ENCODE results near the gene MYO1H. TPM values are rescaled to one million over a fixed set of nuclear protein-coding genes. Genes with fewer than 3 reads are reported as not detected.

Gene MYO1H, protein sequence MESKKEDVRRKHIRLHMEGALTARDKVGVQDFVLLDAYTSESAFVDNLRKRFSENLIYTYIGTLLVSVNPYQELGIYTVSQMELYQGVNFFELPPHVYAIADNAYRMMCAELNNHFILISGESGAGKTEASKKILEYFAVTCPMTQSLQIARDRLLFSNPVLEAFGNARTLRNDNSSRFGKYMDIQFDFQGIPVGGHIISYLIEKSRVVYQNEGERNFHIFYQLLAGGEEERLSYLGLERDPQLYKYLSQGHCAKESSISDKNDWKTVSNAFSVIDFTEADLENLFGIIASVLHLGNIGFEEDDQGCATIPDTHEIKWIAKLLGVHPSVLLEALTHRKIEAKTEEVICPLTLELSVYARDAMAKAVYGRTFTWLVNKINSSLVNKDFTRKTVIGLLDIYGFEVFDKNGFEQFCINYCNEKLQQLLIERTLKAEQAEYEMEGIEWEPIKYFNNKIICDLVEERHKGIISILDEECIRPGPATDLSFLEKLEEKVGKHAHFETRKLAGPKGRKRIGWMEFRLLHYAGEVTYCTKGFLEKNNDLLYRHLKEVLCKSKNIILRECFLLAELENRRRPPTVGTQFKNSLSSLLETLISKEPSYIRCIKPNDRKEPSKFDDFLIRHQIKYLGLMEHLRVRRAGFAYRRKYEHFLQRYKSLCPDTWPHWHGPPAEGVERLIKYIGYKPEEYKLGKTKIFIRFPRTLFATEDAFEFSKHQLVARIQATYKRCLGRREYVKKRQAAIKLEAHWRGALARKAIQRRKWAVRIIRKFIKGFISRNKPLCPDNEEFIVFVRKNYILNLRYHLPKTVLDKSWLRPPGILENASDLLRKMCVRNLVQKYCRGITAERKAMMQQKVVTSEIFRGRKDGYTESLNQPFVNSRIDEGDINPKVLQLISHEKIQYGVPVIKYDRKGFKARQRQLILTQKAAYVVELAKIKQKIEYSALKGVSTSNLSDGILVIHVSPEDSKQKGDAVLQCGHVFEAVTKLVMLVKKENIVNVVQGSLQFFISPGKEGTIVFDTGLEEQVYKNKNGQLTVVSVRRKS
- not detected in 2 replicates for total RNA-seq (2016; rRNA removed; fragmentation: Illumina TruSeq; extraction: Trizol)
- total RNA-seq (2016; cell fraction: cytosol; rRNA removed; fragmentation: Illumina TruSeq; extraction: Trizol; ENCODE audit: low read depth) = not detected in 2 replicates
- not detected in 2 replicates for total RNA-seq (2016; cell fraction: insoluble cytoplasmic fraction; rRNA removed; fragmentation: Illumina TruSeq; extraction: Trizol)
- total RNA-seq (2016; cell fraction: membrane; rRNA removed; fragmentation: Illumina TruSeq; extraction: Trizol) = not detected in 2 replicates
- total RNA-seq (2016; cell fraction: nucleus; rRNA removed; fragmentation: Illumina TruSeq; extraction: Trizol) = not detected in 2 replicates
- polyA plus RNA-seq (2011; rRNA removed) = not detected in 2 replicates
- polyA plus RNA-seq (2011; cell fraction: cytosol; rRNA removed) = not detected in 2 replicates
- not detected in 2 replicates for polyA plus RNA-seq (2011; cell fraction: nucleus; rRNA removed)
- not detected in 2 replicates for polyA plus RNA-seq (2012)
- not detected in 2 replicates for polyA plus RNA-seq (2016; cell fraction: cytosol; fragmentation: Illumina TruSeq; extraction: Trizol; ENCODE audit: low read depth)
- not detected in 2 replicates for polyA plus RNA-seq (2016; cell fraction: insoluble cytoplasmic fraction; fragmentation: Illumina TruSeq; extraction: Trizol; ENCODE audit: low read depth)
- polyA plus RNA-seq (2016; cell fraction: membrane; fragmentation: Illumina TruSeq; extraction: Trizol; ENCODE audit: low read depth) = not detected in 2 replicates
- polyA plus RNA-seq (2016; cell fraction: nucleus; fragmentation: Illumina TruSeq; extraction: Trizol; ENCODE audit: insufficient read depth, low read depth) = not detected in 2 replicates
- polyA minus RNA-seq (2011; rRNA and poly(A)+ RNA removed; ENCODE audit: low replicate concordance) = not detected in 2 replicates
- not detected in 2 replicates for polyA minus RNA-seq (2011; cell fraction: cytosol; rRNA and poly(A)+ RNA removed)
- not detected in 2 replicates for polyA minus RNA-seq (2011; cell fraction: nucleus; rRNA and poly(A)+ RNA removed)
- not detected for Bru-seq, nascent RNA
- BruChase-seq, experiment 1, labeled RNA remaining after a 6-hour chase = not detected
- BruChase-seq, experiment 2, labeled RNA remaining after a 2-hour chase = not detected
- long read RNA-seq, experiment 1 = 0 reads
- long read RNA-seq, experiment 2 = 0 reads

DNA sequence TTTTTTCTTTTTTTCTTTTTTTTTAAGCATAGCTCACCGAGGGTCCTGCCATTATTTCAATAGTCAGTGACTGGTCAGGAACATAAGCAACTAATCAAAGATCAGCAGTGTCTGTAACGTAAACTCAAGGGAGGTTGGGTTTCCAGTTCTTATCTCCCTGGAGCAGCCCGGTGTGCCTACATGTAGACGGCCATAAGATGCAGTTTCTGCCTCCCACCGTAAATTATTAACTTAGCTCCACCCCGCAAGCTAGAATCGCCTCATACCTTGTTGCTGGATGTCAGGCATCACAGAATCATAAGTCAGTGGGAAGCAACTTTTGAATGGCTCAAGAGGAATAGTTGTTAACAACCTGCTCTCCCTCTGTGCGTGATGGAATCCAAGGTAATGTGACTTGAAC is at the start of gene MYO1H:
Gene MYO1H, plus strand, starts transcription at position 312 of the 400 bp plus-strand sequence. Its CDS starts 61 bp downstream, at position 373.
- ChIA-PET CTCF (ENCODE audit: low intra/inter-chr PET ratio, low total read pairs) (no interaction called here), POLR2A (no interaction called here)
- no peaks in the 10 kb centered on the region for H4K20me1 ChIP-seq (ENCODE audit: insufficient read depth, low read length)
- H3K36me3 ChIP-seq (replicated peaks in 1 of 2; ENCODE audit: control insufficient read depth in 1 of 2, insufficient read depth in 2 of 2, low read length in 2 of 2) = no peaks in the 10 kb centered on the region
- no peak within 1 kb of the TSS for H3K9ac ChIP-seq (ENCODE audit: insufficient read depth, low read depth, low read length)
- H3K27me3 ChIP-seq (ENCODE audit: control insufficient read depth in 1 of 2, insufficient read depth in 2 of 2, low read length in 2 of 2) = no peaks in the 10 kb centered on the region
- no peak within 1 kb of the TSS for H3K4me2 ChIP-seq (ENCODE audit: low read depth, low read length)
- H3K4me1 ChIP-seq (ENCODE audit: insufficient read depth, low read length) = no peaks in the 10 kb centered on the region
- intact Hi-C loops (cut with micrococcal nuclease; ENCODE audit: unreplicated experiment) = no loop called here
- no peak within 1 kb of the TSS for H3K4me3 ChIP-seq (replicated peaks in 1 of 3; ENCODE audit: insufficient read depth in 1 of 3, low read depth in 2 of 3, low read length in 3 of 3)
- DNase-seq (ENCODE audit: low spot score) (no peak), ATAC-seq (no peak), FAIRE-seq (no peak)
- no peaks in the 10 kb centered on the region for H3K79me2 ChIP-seq (ENCODE audit: insufficient read depth, low read length)
- no peak within 1 kb of the TSS for H3K27ac ChIP-seq (ENCODE audit: extremely low read length, insufficient read depth, low read length)
- in situ Hi-C loops (cut with HindIII; ENCODE audit: extremely low pct_ligation_motif_present, low pct_unique_long_range_greater_than_20kb) = no loop called here
- no peak within 1 kb of the TSS for H2AFZ ChIP-seq (ENCODE audit: low read length)
- 17% methylated on average over 8 of the region's 8 CpGs for WGBS (ENCODE audit: low lambda C conversion rate)
- TF ChIP-seq NCOR1 (IDR thresholded peaks at IDR 0.05; ENCODE audit: borderline replicate concordance, low read length) = no peak
- TF ChIP-seq, protein P1, sequence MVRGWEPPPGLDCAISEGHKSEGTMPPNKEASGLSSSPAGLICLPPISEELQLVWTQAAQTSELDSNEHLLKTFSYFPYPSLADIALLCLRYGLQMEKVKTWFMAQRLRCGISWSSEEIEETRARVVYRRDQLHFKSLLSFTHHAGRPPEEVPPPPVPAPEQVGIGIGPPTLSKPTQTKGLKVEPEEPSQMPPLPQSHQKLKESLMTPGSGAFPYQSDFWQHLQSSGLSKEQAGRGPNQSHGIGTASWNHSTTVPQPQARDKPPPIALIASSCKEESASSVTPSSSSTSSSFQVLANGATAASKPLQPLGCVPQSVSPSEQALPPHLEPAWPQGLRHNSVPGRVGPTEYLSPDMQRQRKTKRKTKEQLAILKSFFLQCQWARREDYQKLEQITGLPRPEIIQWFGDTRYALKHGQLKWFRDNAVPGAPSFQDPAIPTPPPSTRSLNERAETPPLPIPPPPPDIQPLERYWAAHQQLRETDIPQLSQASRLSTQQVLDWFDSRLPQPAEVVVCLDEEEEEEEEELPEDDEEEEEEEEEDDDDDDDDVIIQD (CRISPR knock-in tag; IDR thresholded peaks at IDR 0.05; ENCODE audit: low read depth) = no peak
- BruUV-seq (replicated peaks) = no TSS peak
- no peaks in the 10 kb centered on the region for H3K9me3 ChIP-seq (ENCODE audit: low read length)

All from HepG2 (cell line).